IPS-18a (cell line): ENCODE measurements around the gene MTOR.

Experiments used
- H3K27ac ChIP-seq: one replicate; pipeline ENCODE4 v1.5.1; 2013; ENCODE audit warnings: low read length
- H3K27me3 ChIP-seq: one replicate; pipeline ENCODE4 v1.6.1; 2013; ENCODE audit warnings: mild to moderate bottlenecking, low read length; ENCODE audit not compliant: control insufficient read depth, insufficient read depth
- H3K36me3 ChIP-seq: one replicate; pipeline ENCODE4 v1.6.1; 2013; ENCODE audit warnings: low read depth, low read length; ENCODE audit not compliant: control insufficient read depth
- H3K4me1 ChIP-seq: one replicate; pipeline ENCODE4 v1.6.1; 2013; ENCODE audit warnings: low read depth, low read length; ENCODE audit not compliant: control insufficient read depth
- H3K4me3 ChIP-seq: one replicate; pipeline ENCODE4 v1.5.1; 2013; ENCODE audit warnings: low read length
- H3K9ac ChIP-seq: one replicate; pipeline ENCODE4 v1.6.1; 2013; ENCODE audit warnings: mild to moderate bottlenecking, low read length, moderate library complexity
- H3K9me3 ChIP-seq: one replicate; pipeline ENCODE4 v1.6.1; 2013; ENCODE audit warnings: low read depth, low read length; ENCODE audit not compliant: control insufficient read depth

Gene MTOR

GRCh38 chr1:11156963-11157362, 105.4 kb downstream of the MTOR start:
- no peak overlapping the region for H3K4me3 ChIP-seq
- no peaks in the 10 kb centered on the region for H3K4me1 ChIP-seq
- no peaks in the 10 kb centered on the region for H3K27me3 ChIP-seq
- H3K9ac ChIP-seq, result no peak overlapping the region
- no peak overlapping the region for H3K27ac ChIP-seq
- H3K9me3 ChIP-seq, result no peaks in the 10 kb centered on the region
- peaks cover 21% of the 10 kb centered on the region for H3K36me3 ChIP-seq

GRCh38 chr1:11156441-11156840, 105.9 kb downstream of the MTOR start:
- no peak overlapping the region for H3K9ac ChIP-seq
- H3K4me1 ChIP-seq, result no peaks in the 10 kb centered on the region
- no peak overlapping the region for H3K4me3 ChIP-seq
- no peak overlapping the region for H3K27ac ChIP-seq
- no peaks in the 10 kb centered on the region for H3K9me3 ChIP-seq
- H3K27me3 ChIP-seq, result no peaks in the 10 kb centered on the region
- peaks cover 21% of the 10 kb centered on the region for H3K36me3 ChIP-seq

- H3K36me3 ChIP-seq, result peaks cover 40% of the 10 kb centered on the region
- H3K27me3 ChIP-seq, result no peaks in the 10 kb centered on the region
These were observed 109.2 kb downstream of the MTOR start for GRCh38 chr1:11153184-11153583.

GRCh38 chr1:11152755-11153154, 109.6 kb downstream of the MTOR start:
- peaks cover 40% of the 10 kb centered on the region for H3K36me3 ChIP-seq
- no peaks in the 10 kb centered on the region for H3K9me3 ChIP-seq
- no peaks in the 10 kb centered on the region for H3K27me3 ChIP-seq
- H3K4me3 ChIP-seq, result no peak overlapping the region
- H3K4me1 ChIP-seq, result peaks cover under 1% of the 10 kb centered on the region
- H3K27ac ChIP-seq, result no peak overlapping the region
- no peak overlapping the region for H3K9ac ChIP-seq

More at GRCh38 chr1:11153184-11153583, 109.2 kb downstream of the MTOR start:
- no peak overlapping the region for H3K27ac ChIP-seq
- H3K9me3 ChIP-seq, result no peaks in the 10 kb centered on the region
- no peak overlapping the region for H3K9ac ChIP-seq
- no peak overlapping the region for H3K4me3 ChIP-seq
- no peaks in the 10 kb centered on the region for H3K4me1 ChIP-seq

- Histone ChIP-seq H3K27me3 (no peaks in the 10 kb centered on the region), H3K9me3 (no peaks in the 10 kb centered on the region), H3K9ac (no peak overlapping the region), H3K4me3 (no peak overlapping the region), H3K36me3 (peaks cover 40% of the 10 kb centered on the region), H3K27ac (no peak overlapping the region), H3K4me1 (peaks cover 7% of the 10 kb centered on the region)
These were observed 110.3 kb downstream of the MTOR start for GRCh38 chr1:11151826-11152612.

- Histone ChIP-seq H3K36me3 (peaks cover 41% of the 10 kb centered on the region), H3K4me1 (peaks cover 8% of the 10 kb centered on the region), H3K27me3 (no peaks in the 10 kb centered on the region), H3K4me3 (no peak overlapping the region), H3K27ac (no peak overlapping the region), H3K9ac (no peak overlapping the region), H3K9me3 (no peaks in the 10 kb centered on the region)
These were observed 111.2 kb downstream of the MTOR start for GRCh38 chr1:11151114-11151513.

- Histone ChIP-seq H3K27ac (no peak overlapping the region), H3K36me3 (peaks cover 43% of the 10 kb centered on the region), H3K4me1 (peaks cover 8% of the 10 kb centered on the region), H3K27me3 (no peaks in the 10 kb centered on the region), H3K9ac (no peak overlapping the region), H3K4me3 (no peak overlapping the region), H3K9me3 (no peaks in the 10 kb centered on the region)
These were observed 112.0 kb downstream of the MTOR start for GRCh38 chr1:11150326-11150725.

- Histone ChIP-seq H3K4me3 (no peak overlapping the region), H3K9ac (no peak overlapping the region), H3K27me3 (no peaks in the 10 kb centered on the region), H3K36me3 (peaks cover 62% of the 10 kb centered on the region), H3K27ac (no peak overlapping the region), H3K9me3 (no peaks in the 10 kb centered on the region), H3K4me1 (peaks cover 8% of the 10 kb centered on the region)
These were observed 115.1 kb downstream of the MTOR start for GRCh38 chr1:11147197-11147770.

GRCh38 chr1:11145741-11146140, 116.6 kb downstream of the MTOR start:
- peaks cover 8% of the 10 kb centered on the region for H3K4me1 ChIP-seq
- no peak overlapping the region for H3K9ac ChIP-seq
- H3K9me3 ChIP-seq, result no peaks in the 10 kb centered on the region
- no peak overlapping the region for H3K4me3 ChIP-seq
- no peaks in the 10 kb centered on the region for H3K27me3 ChIP-seq
- no peak overlapping the region for H3K27ac ChIP-seq
- H3K36me3 ChIP-seq, result peaks cover 62% of the 10 kb centered on the region

- Histone ChIP-seq H3K27me3 (no peaks in the 10 kb centered on the region), H3K4me3 (no peak overlapping the region), H3K9me3 (no peaks in the 10 kb centered on the region), H3K36me3 (peaks cover 61% of the 10 kb centered on the region), H3K4me1 (peaks cover 8% of the 10 kb centered on the region), H3K27ac (no peak overlapping the region), H3K9ac (no peak overlapping the region)
These were observed 117.6 kb downstream of the MTOR start for GRCh38 chr1:11144570-11145256.

- no peak overlapping the region for H3K9ac ChIP-seq
- H3K27ac ChIP-seq, result no peak overlapping the region
- H3K27me3 ChIP-seq, result no peaks in the 10 kb centered on the region
- peaks cover 8% of the 10 kb centered on the region for H3K4me1 ChIP-seq
- no peaks in the 10 kb centered on the region for H3K9me3 ChIP-seq
- H3K36me3 ChIP-seq, result peaks cover 59% of the 10 kb centered on the region
- no peak overlapping the region for H3K4me3 ChIP-seq
These were observed 118.4 kb downstream of the MTOR start for GRCh38 chr1:11143907-11144306.
